ENCODE measurements around the gene AMN. TPM values are rescaled to one million over a fixed set of nuclear protein-coding genes. Genes with fewer than 3 reads are reported as not detected.
A peak's percentile ranks its signal among the peaks of the same experiment; 100 is the strongest.

AMN gene
- total and polyA plus RNA-seq, 9 donors, result 0.21 to 11.7 (median 0.56) TPM

GRCh38 chr14:102975662-102976061 is 53.2 kb downstream of the AMN start:
- DNase-seq, result peak; percentile 69
- Histone ChIP-seq H3K4me1 (ENCODE audit: control insufficient read depth, insufficient read depth, low read length) (no peaks in the 10 kb centered on the region), H3K36me3 (ENCODE audit: control insufficient read depth, insufficient read depth, low read length) (peaks cover 81% of the 10 kb centered on the region), H3K27ac (ENCODE audit: low read length) (no peak overlapping the region), H3K4me3 (ENCODE audit: low read length) (no peak overlapping the region), H3K27me3 (ENCODE audit: control insufficient read depth, insufficient read depth, low read length) (no peaks in the 10 kb centered on the region), H3K9me3 (replicated peaks; ENCODE audit: control insufficient read depth, low read depth, low read length) (no peaks in the 10 kb centered on the region)
- WGBS (ENCODE audit: insufficient coverage), result 62% methylated on average over 11 of the region's 17 CpGs

DNA sequence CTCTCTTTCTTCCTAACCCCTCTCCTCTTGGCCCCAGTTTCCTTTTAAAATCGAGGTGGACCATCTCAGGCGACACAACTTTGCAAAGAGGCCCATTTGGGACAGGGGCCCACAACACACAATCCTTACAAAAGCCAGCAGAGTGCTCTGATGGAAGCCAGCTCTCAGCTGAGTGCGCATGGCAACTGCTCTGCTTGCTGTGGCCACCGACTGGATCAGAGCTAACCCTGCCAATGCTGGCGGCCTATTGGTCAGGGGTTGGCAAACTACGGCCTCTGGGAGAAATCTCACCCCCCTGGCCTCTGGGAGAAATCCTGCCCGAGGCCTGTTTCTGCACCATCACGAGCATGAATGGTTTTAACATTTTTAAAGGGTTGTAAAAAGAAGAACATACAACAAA is 55.0 kb downstream of the AMN start:
- H3K27me3 ChIP-seq (ENCODE audit: control insufficient read depth, insufficient read depth, low read length), result no peaks in the 10 kb centered on the region
- H3K9me3 ChIP-seq (replicated peaks; ENCODE audit: control insufficient read depth, low read depth, low read length), result no peaks in the 10 kb centered on the region
- no peaks in the 10 kb centered on the region for H3K4me1 ChIP-seq (ENCODE audit: control insufficient read depth, insufficient read depth, low read length)
- H3K27ac ChIP-seq (ENCODE audit: low read length), result no peak overlapping the region
- WGBS (ENCODE audit: insufficient coverage), result 88% methylated on average over 5 of the region's 8 CpGs
- H3K4me3 ChIP-seq (ENCODE audit: low read length), result no peak overlapping the region
- H3K36me3 ChIP-seq (ENCODE audit: control insufficient read depth, insufficient read depth, low read length), result peaks cover 76% of the 10 kb centered on the region
- DNase-seq, result no peak

DNA sequence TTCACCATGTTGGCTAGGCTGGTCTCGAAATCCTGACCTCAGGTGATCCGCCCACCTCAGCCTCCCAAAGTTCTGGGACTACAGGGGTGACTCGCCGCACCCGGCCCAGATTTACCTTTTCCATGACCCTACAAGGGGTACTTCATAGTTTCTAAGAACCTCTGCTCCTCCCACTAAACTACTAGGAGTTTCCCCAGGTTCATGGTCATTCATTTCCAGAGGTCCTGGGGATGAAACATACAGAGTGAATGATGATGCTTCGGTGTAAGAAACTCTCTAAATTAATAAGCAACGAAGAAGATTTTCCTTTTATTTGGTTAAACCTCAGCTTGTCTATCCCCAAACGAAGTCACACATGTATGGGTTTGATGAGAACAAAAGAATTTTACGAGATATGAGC is 56.9 kb downstream of the AMN start:
- H3K36me3 ChIP-seq (ENCODE audit: control insufficient read depth, insufficient read depth, low read length), result peaks cover 73% of the 10 kb centered on the region
- no peak overlapping the region for H3K27ac ChIP-seq (ENCODE audit: low read length)
- 100% methylated on average over 5 of the region's 9 CpGs for WGBS (ENCODE audit: insufficient coverage)
- no peaks in the 10 kb centered on the region for H3K4me1 ChIP-seq (ENCODE audit: control insufficient read depth, insufficient read depth, low read length)
- no peaks in the 10 kb centered on the region for H3K27me3 ChIP-seq (ENCODE audit: control insufficient read depth, insufficient read depth, low read length)
- H3K9me3 ChIP-seq (replicated peaks; ENCODE audit: control insufficient read depth, low read depth, low read length), result no peaks in the 10 kb centered on the region
- H3K4me3 ChIP-seq (ENCODE audit: low read length), result no peak overlapping the region
- DNase-seq, result no peak

GRCh38 chr14:102980409-102980810 is 57.9 kb downstream of the AMN start:
- no peaks in the 10 kb centered on the region for H3K27me3 ChIP-seq (ENCODE audit: control insufficient read depth, insufficient read depth, low read length)
- no peaks in the 10 kb centered on the region for H3K9me3 ChIP-seq (replicated peaks; ENCODE audit: control insufficient read depth, low read depth, low read length)
- DNase-seq, result no peak
- H3K36me3 ChIP-seq (ENCODE audit: control insufficient read depth, insufficient read depth, low read length), result peaks cover 76% of the 10 kb centered on the region
- no peak overlapping the region for H3K27ac ChIP-seq (ENCODE audit: low read length)
- H3K4me3 ChIP-seq (ENCODE audit: low read length), result no peak overlapping the region
- WGBS (ENCODE audit: insufficient coverage), result 97% methylated on average over 6 of the region's 8 CpGs
- no peaks in the 10 kb centered on the region for H3K4me1 ChIP-seq (ENCODE audit: control insufficient read depth, insufficient read depth, low read length)

Other genes with a start within 250 kb of the AMN start
- gene TRAF3, start 145.2 kb upstream of the AMN start, total RNA-seq, result 9.4 TPM
- 10 to 100 TPM; 10.0 to 19.7 (median 13.8) TPM for gene TRAF3, start 145.2 kb upstream of the AMN start, polyA plus RNA-seq (ENCODE audit: insufficient read depth in 1 of 8, insufficient read length in 8 of 8, low replicate concordance in 1 of 8)
- gene CDC42BPB, start 134.9 kb downstream of the AMN start, total RNA-seq, result 34.8 TPM
- 10 to 100 TPM; 43.9 to 65.7 (median 56.4) TPM for gene CDC42BPB, start 134.9 kb downstream of the AMN start, polyA plus RNA-seq (ENCODE audit: insufficient read depth in 1 of 8, insufficient read length in 8 of 8, low replicate concordance in 1 of 8)
- 0.09 TPM for gene LBHD2, start 161.5 kb downstream of the AMN start, total RNA-seq
- not detected for gene LBHD2, start 161.5 kb downstream of the AMN start, polyA plus RNA-seq (ENCODE audit: insufficient read depth in 1 of 8, insufficient read length in 8 of 8, low replicate concordance in 1 of 8)
- 0.75 TPM for gene EXOC3L4, start 172.1 kb downstream of the AMN start, total RNA-seq
- 1 to 10 TPM in 2 of 8 donors, under 1 TPM in 5, not detected in 1; 0.23 to 1.6 (median 0.49) TPM for gene EXOC3L4, start 172.1 kb downstream of the AMN start, polyA plus RNA-seq (ENCODE audit: insufficient read depth in 1 of 8, insufficient read length in 8 of 8, low replicate concordance in 1 of 8)
- gene TNFAIP2, start 200.8 kb downstream of the AMN start, total RNA-seq, result 46.3 TPM
- gene TNFAIP2, start 200.8 kb downstream of the AMN start, polyA plus RNA-seq (ENCODE audit: insufficient read depth in 1 of 8, insufficient read length in 8 of 8, low replicate concordance in 1 of 8), result 10 to 100 TPM; 40.0 to 62.9 (median 56.3) TPM

Data from muscle of leg (tissue), 11 donors.